NT2/D1 (cell line): ENCODE data around the gene MYLK.

ENCODE experiments used
- DNase-seq: peaks from one replicate; pipeline ENCODE4 v3.0.0-alpha.2; 2011; ENCODE audit warnings: low read depth, low spot score
- H3K27me3 ChIP-seq: 2 replicates; pipeline ENCODE4 v1.6.0; 2011; ENCODE audit warnings: mild to moderate bottlenecking; ENCODE audit not compliant: insufficient read length, insufficient read depth
- H3K36me3 ChIP-seq: 2 replicates; pipeline ENCODE4 v1.6.1; 2011; ENCODE audit warnings: mild to moderate bottlenecking, low read length, mixed read lengths; ENCODE audit not compliant: insufficient read depth, insufficient read length
- H3K4me1 ChIP-seq: 2 replicates; pipeline ENCODE4 v1.5.1; 2011; ENCODE audit not compliant: insufficient read depth, insufficient read length
- H3K4me3 ChIP-seq: 2 replicates; pipeline ENCODE4 v1.5.1; 2011; ENCODE audit warnings: low read depth; ENCODE audit not compliant: insufficient read length
- H3K9ac ChIP-seq: 2 replicates; pipeline ENCODE4 v1.6.0; 2011; ENCODE audit warnings: low read depth; ENCODE audit not compliant: insufficient read length
- H3K9me3 ChIP-seq: 2 replicates; pipeline ENCODE4 v1.5.1; 2011; ENCODE audit warnings: mild to moderate bottlenecking, low read length; ENCODE audit not compliant: insufficient read depth
- SUZ12 ChIP-seq: IDR thresholded peaks from 2 replicates; pipeline ENCODE4 v1.6.1; 2011; ENCODE audit not compliant: insufficient read length, insufficient read depth; ENCODE audit errors: extremely low read depth
- YY1 ChIP-seq: IDR thresholded peaks from 2 replicates; pipeline ENCODE4 v1.6.1; 2011; ENCODE audit not compliant: insufficient read length, insufficient read depth
- ZNF274 ChIP-seq: IDR thresholded peaks from 2 replicates; pipeline ENCODE4 v1.6.1; 2011; ENCODE audit warnings: mild to moderate bottlenecking, low read depth, low read length

Gene MYLK

GRCh38 chr3:123884203-123884831, at the start of gene MYLK:
TSS of gene MYLK (minus strand) at chr3:123884332. CDS start at chr3:123793841, 90,491 bp downstream.
- peak within 1 kb of the TSS; percentile 66 for H3K4me3 ChIP-seq
- H3K27me3 ChIP-seq = peaks cover 11% of the 10 kb centered on the region
- peaks cover 21% of the 10 kb centered on the region for H3K9me3 ChIP-seq
- no peaks in the 10 kb centered on the region for H3K36me3 ChIP-seq
- no peaks in the 10 kb centered on the region for H3K4me1 ChIP-seq
- TF ChIP-seq ZNF274 (no peak), YY1 (no peak)
- peak; percentile 95 for DNase-seq
- peak within 1 kb of the TSS; percentile 83 for H3K9ac ChIP-seq

GRCh38 chr3:123930445-123930844, 46.3 kb upstream of the MYLK start:
- Histone ChIP-seq H3K27me3 (no peaks in the 10 kb centered on the region), H3K4me3 (no peak overlapping the region), H3K36me3 (peaks cover 72% of the 10 kb centered on the region), H3K4me1 (no peaks in the 10 kb centered on the region), H3K9me3 (no peaks in the 10 kb centered on the region), H3K9ac (no peak overlapping the region)
- no peak for TF ChIP-seq SUZ12
- no peak for TF ChIP-seq YY1
- TF ChIP-seq ZNF274 = no peak
- no peak for DNase-seq

GRCh38 chr3:123929325-123929724, 45.2 kb upstream of the MYLK start:
- no peak overlapping the region for H3K4me3 ChIP-seq
- H3K9ac ChIP-seq = no peak overlapping the region
- no peak for DNase-seq
- no peaks in the 10 kb centered on the region for H3K4me1 ChIP-seq
- peaks cover 77% of the 10 kb centered on the region for H3K36me3 ChIP-seq
- no peaks in the 10 kb centered on the region for H3K27me3 ChIP-seq
- no peak for TF ChIP-seq SUZ12
- TF ChIP-seq YY1 = no peak
- TF ChIP-seq ZNF274 = no peak
- no peaks in the 10 kb centered on the region for H3K9me3 ChIP-seq

GRCh38 chr3:123926396-123926795, 42.3 kb upstream of the MYLK start:
- Histone ChIP-seq H3K4me3 (no peak overlapping the region), H3K9me3 (no peaks in the 10 kb centered on the region), H3K4me1 (no peaks in the 10 kb centered on the region), H3K36me3 (peaks cover 62% of the 10 kb centered on the region), H3K27me3 (no peaks in the 10 kb centered on the region), H3K9ac (no peak overlapping the region)
- TF ChIP-seq YY1 (no peak), ZNF274 (no peak), SUZ12 (no peak)
- DNase-seq = no peak

GRCh38 chr3:123920868-123921267, 36.7 kb upstream of the MYLK start:
- TF ChIP-seq SUZ12 (no peak), ZNF274 (no peak), YY1 (no peak)
- Histone ChIP-seq H3K4me3 (no peak overlapping the region), H3K27me3 (no peaks in the 10 kb centered on the region), H3K9ac (no peak overlapping the region), H3K9me3 (peaks cover 13% of the 10 kb centered on the region), H3K4me1 (no peaks in the 10 kb centered on the region), H3K36me3 (peaks cover 45% of the 10 kb centered on the region)
- no peak for DNase-seq

GRCh38 chr3:123920383-123920782, 36.3 kb upstream of the MYLK start:
- Histone ChIP-seq H3K36me3 (peaks cover 40% of the 10 kb centered on the region), H3K9ac (no peak overlapping the region), H3K9me3 (peaks cover 13% of the 10 kb centered on the region), H3K4me3 (no peak overlapping the region), H3K27me3 (no peaks in the 10 kb centered on the region), H3K4me1 (no peaks in the 10 kb centered on the region)
- DNase-seq = no peak
- TF ChIP-seq YY1 (no peak), ZNF274 (no peak), SUZ12 (no peak)

- H3K4me1 ChIP-seq = no peaks in the 10 kb centered on the region
- TF ChIP-seq YY1 (no peak), ZNF274 (no peak), SUZ12 (no peak)
- DNase-seq = no peak
- H3K36me3 ChIP-seq = peaks cover 46% of the 10 kb centered on the region
- H3K4me3 ChIP-seq = no peak overlapping the region
- H3K9me3 ChIP-seq = peaks cover 13% of the 10 kb centered on the region
- no peak overlapping the region for H3K9ac ChIP-seq
- no peaks in the 10 kb centered on the region for H3K27me3 ChIP-seq
Measured at GRCh38 chr3:123919353-123919752, 35.2 kb upstream of the MYLK start.

GRCh38 chr3:123914829-123915228, 30.7 kb upstream of the MYLK start:
- Histone ChIP-seq H3K9ac (no peak overlapping the region), H3K4me3 (no peak overlapping the region), H3K36me3 (peaks cover 36% of the 10 kb centered on the region), H3K27me3 (no peaks in the 10 kb centered on the region), H3K9me3 (no peaks in the 10 kb centered on the region), H3K4me1 (no peaks in the 10 kb centered on the region)
- no peak for TF ChIP-seq SUZ12
- no peak for TF ChIP-seq ZNF274
- no peak for TF ChIP-seq YY1
- DNase-seq = no peak
